Colonic mucosa (tissue), 4 donors: ENCODE data around the gene NOPCHAP1. TPM values are rescaled to one million over a fixed set of nuclear protein-coding genes. Genes with fewer than 3 reads are reported as not detected.

ENCODE experiments used
- DNase-seq: peaks from one replicate; pipeline ENCODE4 v3.0.0-alpha.2; 2020
- H3K27ac ChIP-seq: fragments of 200-600 bp; one replicate; pipeline ENCODE4 v1.8.0; 2021
- H3K27me3 ChIP-seq: fragments of 200-600 bp; one replicate; pipeline ENCODE4 v1.8.0; 2021
- H3K36me3 ChIP-seq: fragments of 200-600 bp; one replicate; pipeline ENCODE4 v1.8.0; 2021
- H3K4me1 ChIP-seq: fragments of 200-600 bp; one replicate; pipeline ENCODE4 v1.8.0; 2021; ENCODE audit warnings: mild to moderate bottlenecking
- H3K4me3 ChIP-seq: fragments of 200-600 bp; one replicate; pipeline ENCODE4 v1.8.0; 2021
- H3K9ac ChIP-seq, 2 donors: one replicate each; pipeline ENCODE4 v1.7.0; 2013; ENCODE audit warnings: control low read depth in 2 of 2, low read depth in 2 of 2, low read length in 2 of 2
- H3K9me3 ChIP-seq: fragments of 200-600 bp; one replicate; pipeline ENCODE4 v1.8.0; 2021
- CTCF ChIP-seq: fragments of 200-600 bp; IDR thresholded peaks from one replicate; pipeline ENCODE4 v1.8.0; 2022; ENCODE audit warnings: antibody characterized with exemption, mild to moderate bottlenecking
- intact Hi-C: fragments of 100-400 bp; cut with DNase I; formaldehyde crosslinking; loops from one replicate; pipeline ENCODE4 v1.14.1; 2022
- total RNA-seq, 2 donors: library from RNA; stranded (reverse); fragmentation: NEBNext Ultra II Directional in 1 of 2; extraction: Animal tissue kit (Norgen Biotek cat#: 25700) in 1 of 2; gene quantifications; one replicate each; pipeline ENCODE4 v1.2.1, GENCODE V29; 2021
- donor health status: healthy.
- donor health status: DM: no; HTN: no; CAD: no.
- donor health status: DM: no; HTN: no; CAD: no.

Gene NOPCHAP1
- total RNA-seq, 2 donors from 2014 or later = 8.7 to 15.3 TPM

GRCh38 chr12:104956870-104957718 is 29.0 kb upstream of the NOPCHAP1 start:
- H3K4me3 ChIP-seq = peak overlapping the region; percentile 76
- peak overlapping the region; percentile 88 for H3K27ac ChIP-seq
- intact Hi-C loops = no loop called here
- H3K9ac ChIP-seq = peak overlapping the region; percentile 64 to 88
- TF ChIP-seq CTCF = no peak
- no peak for DNase-seq
- peaks cover 6% of the 10 kb centered on the region for H3K4me1 ChIP-seq
- no peaks in the 10 kb centered on the region for H3K27me3 ChIP-seq
- no peaks in the 10 kb centered on the region for H3K9me3 ChIP-seq
- no peaks in the 10 kb centered on the region for H3K36me3 ChIP-seq

DNA sequence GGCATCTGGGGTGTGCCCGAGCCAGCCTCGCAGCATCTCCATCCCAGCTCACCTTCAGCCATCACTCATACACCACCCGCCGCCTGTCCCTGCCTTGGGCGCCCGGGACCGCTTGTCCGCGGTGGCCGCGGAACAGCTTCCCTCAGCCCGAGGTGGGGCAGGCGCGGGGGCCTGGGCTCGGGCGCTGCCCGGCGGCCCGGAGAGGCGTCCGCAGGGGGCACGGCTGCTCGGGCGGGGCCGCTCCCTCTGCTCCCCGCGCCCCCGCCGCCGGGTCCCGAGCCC is 28.5 kb upstream of the NOPCHAP1 start:
- Histone ChIP-seq H3K27me3 (no peaks in the 10 kb centered on the region), H3K4me1 (peaks cover 6% of the 10 kb centered on the region), H3K9ac (peak overlapping the region; percentile 68 to 88), H3K27ac (peak overlapping the region; percentile 88), H3K4me3 (peak overlapping the region; percentile 76), H3K36me3 (no peaks in the 10 kb centered on the region), H3K9me3 (no peaks in the 10 kb centered on the region)
- intact Hi-C loops = no loop called here
- DNase-seq = peak; percentile 56
- no peak for TF ChIP-seq CTCF

DNA sequence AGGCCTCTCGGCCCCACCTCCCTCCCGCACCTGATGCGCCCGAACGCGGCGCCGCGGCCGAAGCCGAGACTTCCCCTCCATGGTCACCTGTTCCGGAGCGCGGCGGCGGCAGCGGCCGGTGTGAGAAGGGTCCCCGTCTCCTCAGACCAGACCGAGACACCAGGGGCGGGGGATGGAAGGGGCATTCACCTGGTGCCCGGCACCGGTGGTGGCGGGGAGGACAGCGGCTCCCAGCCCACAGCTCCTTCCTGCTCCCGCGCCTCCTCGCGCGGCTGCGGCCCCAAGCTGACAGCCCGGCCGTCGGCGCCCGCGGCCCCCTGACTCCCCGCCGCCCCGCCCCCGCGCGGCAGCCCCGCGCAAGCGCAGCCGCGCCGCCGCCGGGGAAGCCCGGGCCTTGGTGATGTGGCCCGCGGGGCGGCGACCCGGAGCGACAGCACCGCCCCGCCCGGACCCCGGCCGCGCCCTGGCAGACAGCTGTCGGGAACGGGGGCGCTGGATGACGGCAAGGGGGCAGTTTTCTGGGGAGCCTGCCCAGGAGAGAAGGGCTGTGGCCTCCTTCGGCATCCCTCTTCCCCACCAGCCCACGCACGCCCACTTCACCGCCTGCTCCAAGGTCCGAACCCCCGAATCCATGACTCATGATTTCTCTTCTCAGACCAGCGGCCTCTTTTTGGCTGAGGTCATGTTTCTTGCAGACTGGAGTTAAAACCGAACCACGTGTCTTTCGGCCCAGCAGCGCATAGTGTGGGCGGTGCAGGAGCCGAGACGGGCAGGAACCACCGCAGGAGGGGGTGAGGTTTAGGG is 27.9 kb upstream of the NOPCHAP1 start, which contains the start of gene SLC41A2:
SLC41A2 (minus strand) TSS at position 290 of the 804 bp plus-strand sequence. CDS start 29,763 bp downstream, outside the sequence.
- Histone ChIP-seq H3K27me3 (no peaks in the 10 kb centered on the region), H3K27ac (peak within 1 kb of the TSS; percentile 88), H3K4me3 (peak within 1 kb of the TSS; percentile 76), H3K9ac (peak within 1 kb of the TSS; percentile 79 to 88), H3K9me3 (no peaks in the 10 kb centered on the region), H3K36me3 (no peaks in the 10 kb centered on the region), H3K4me1 (peaks cover 6% of the 10 kb centered on the region)
- peak; percentile 80 for DNase-seq
- no peak for TF ChIP-seq CTCF
- intact Hi-C loops = no loop called here

GRCh38 chr12:104958805-104959334 is 27.2 kb upstream of the NOPCHAP1 start:
- H3K27me3 ChIP-seq = no peaks in the 10 kb centered on the region
- peak overlapping the region; percentile 76 for H3K4me3 ChIP-seq
- H3K27ac ChIP-seq = peak overlapping the region; percentile 88
- H3K36me3 ChIP-seq = no peaks in the 10 kb centered on the region
- no peak for TF ChIP-seq CTCF
- no peaks in the 10 kb centered on the region for H3K9me3 ChIP-seq
- peak overlapping the region; percentile 79 to 88 for H3K9ac ChIP-seq
- DNase-seq = peak; percentile 36
- intact Hi-C loops = no loop called here
- H3K4me1 ChIP-seq = peaks cover 6% of the 10 kb centered on the region

DNA sequence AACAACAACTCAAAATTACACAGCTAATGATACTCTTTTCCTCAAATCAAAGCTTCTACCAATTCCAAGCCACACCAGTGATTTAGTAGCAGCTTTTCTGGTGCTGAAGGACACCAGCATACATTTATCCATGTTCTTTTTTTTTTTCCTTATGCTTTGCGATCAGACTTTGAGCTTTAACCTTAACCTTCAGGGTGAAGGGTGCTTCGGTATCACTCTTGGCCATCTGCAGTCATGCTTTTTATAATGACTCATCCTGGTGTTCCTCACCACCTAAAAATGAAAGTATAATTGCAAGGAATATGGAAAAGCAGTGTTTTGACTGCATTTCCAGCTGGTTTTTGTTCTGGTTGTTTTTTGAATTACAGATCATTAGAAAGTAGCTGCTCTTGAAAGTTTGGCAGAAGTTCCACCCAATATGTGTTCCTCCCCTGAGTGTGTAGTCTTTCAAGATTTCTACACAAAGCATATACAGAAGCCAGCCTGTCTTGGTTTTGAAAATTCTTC is 26.7 kb upstream of the NOPCHAP1 start:
- TF ChIP-seq CTCF = no peak
- Histone ChIP-seq H3K4me1 (peaks cover 6% of the 10 kb centered on the region), H3K9ac (peak overlapping the region in 1 of 2 donors; percentile 79), H3K9me3 (no peaks in the 10 kb centered on the region), H3K27ac (peak overlapping the region; percentile 88), H3K36me3 (no peaks in the 10 kb centered on the region), H3K27me3 (no peaks in the 10 kb centered on the region), H3K4me3 (no peak overlapping the region)
- intact Hi-C loops = no loop called here
- DNase-seq = no peak
